Suprapubic skin (tissue), 4 donors: Measurements from ENCODE around the gene OPA3. TPM values are rescaled to one million over a fixed set of nuclear protein-coding genes. Genes with fewer than 3 reads are reported as not detected.
A peak's percentile ranks its signal among the peaks of the same experiment; 100 is the strongest.

Experiments used
- DNase-seq, 2 donors: peaks; one replicate each; pipeline ENCODE4 v3.0.0-alpha.2; 2019; ENCODE audit warnings: low spot score in 2 of 2
- H3K27ac ChIP-seq: fragments of 200-600 bp; sonication (generic); one replicate; pipeline ENCODE4 v1.5.1; 2019
- H3K27me3 ChIP-seq: fragments of 200-600 bp; sonication (generic); one replicate; pipeline ENCODE4 v1.5.1; 2019
- H3K36me3 ChIP-seq: fragments of 200-600 bp; sonication (generic); one replicate; pipeline ENCODE4 v1.5.1; 2019
- H3K4me1 ChIP-seq: fragments of 200-600 bp; sonication (generic); one replicate; pipeline ENCODE4 v1.5.1; 2019
- H3K4me3 ChIP-seq: fragments of 200-600 bp; sonication (generic); one replicate; pipeline ENCODE4 v1.5.1; 2019; ENCODE audit warnings: mild to moderate bottlenecking
- H3K9me3 ChIP-seq: fragments of 200-600 bp; sonication (generic); one replicate; pipeline ENCODE4 v1.5.1; 2019
- EP300 ChIP-seq: sonication (generic); formaldehyde crosslinking; IDR thresholded peaks from one replicate; pipeline ENCODE4 v1.6.1; 2017; ENCODE audit warnings: antibody characterized with exemption
- POLR2A ChIP-seq, 2 donors: fragments of 450-650 bp; IDR thresholded peaks; one replicate each; pipeline ENCODE4 v1.6.1; 2017; ENCODE audit warnings: antibody characterized with exemption in 2 of 2, mild to moderate bottlenecking in 2 of 2, moderate library complexity in 2 of 2
- POLR2AphosphoS5 ChIP-seq, 3 donors: sonication (generic); formaldehyde crosslinking; IDR thresholded peaks; one replicate each; pipeline ENCODE4 v1.6.1; 2017; ENCODE audit warnings: antibody characterized with exemption in 3 of 3
- WGBS: methylation state at CpG from one replicate; pipeline ENCODE4 v1.1.5; 2018; 5-methylcytosine and 5-hydroxymethylcytosine counted together
- total RNA-seq, 4 donors: library from RNA; depleted of rRNA; stranded (reverse); fragments of >200 nt; gene quantifications; one replicate each; pipeline ENCODE4 v1.1.0, GENCODE V29; 2016
- TF ChIP-seq, protein P1 (sequence below), 2 donors: fragments of 200-600 bp in 1 of 2; fragments of 450-650 bp in 1 of 2; sonication (generic) in 1 of 2; IDR thresholded peaks; one replicate each; pipeline ENCODE4 v1.5.1; 2016 to 2019; ENCODE audit warnings: antibody characterized with exemption in 2 of 2, mild to moderate bottlenecking in 1 of 2, moderate library complexity in 1 of 2

Gene OPA3
- total RNA-seq, 4 donors from 2014 or later, result 13.8 to 25.6 (median 22.5) TPM

DNA sequence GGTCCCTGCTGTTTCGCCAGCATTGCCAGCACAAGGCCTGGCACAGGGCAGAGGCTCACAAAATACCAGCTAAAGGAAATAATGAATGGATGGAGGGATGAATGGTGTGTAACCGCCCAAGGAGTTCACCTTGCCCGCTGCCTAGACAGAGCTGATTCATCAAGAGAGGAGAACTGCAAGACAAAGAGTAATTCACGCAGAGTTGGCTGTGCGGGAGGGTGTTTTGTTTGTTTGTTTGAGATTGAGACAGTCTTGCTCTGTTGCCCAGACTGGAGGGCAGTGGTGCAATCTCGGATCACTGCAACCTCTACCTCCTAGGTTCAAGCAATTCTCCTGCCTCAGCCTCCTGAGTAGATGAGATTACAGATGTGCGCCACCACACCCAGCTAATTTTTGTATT lies 3.0 kb downstream of the OPA3 start:
- Histone ChIP-seq H3K27ac (no peak overlapping the region), H3K4me1 (peaks cover 41% of the 10 kb centered on the region), H3K27me3 (no peaks in the 10 kb centered on the region), H3K9me3 (no peaks in the 10 kb centered on the region), H3K36me3 (no peaks in the 10 kb centered on the region), H3K4me3 (no peak overlapping the region)
- TF ChIP-seq, protein P1, sequence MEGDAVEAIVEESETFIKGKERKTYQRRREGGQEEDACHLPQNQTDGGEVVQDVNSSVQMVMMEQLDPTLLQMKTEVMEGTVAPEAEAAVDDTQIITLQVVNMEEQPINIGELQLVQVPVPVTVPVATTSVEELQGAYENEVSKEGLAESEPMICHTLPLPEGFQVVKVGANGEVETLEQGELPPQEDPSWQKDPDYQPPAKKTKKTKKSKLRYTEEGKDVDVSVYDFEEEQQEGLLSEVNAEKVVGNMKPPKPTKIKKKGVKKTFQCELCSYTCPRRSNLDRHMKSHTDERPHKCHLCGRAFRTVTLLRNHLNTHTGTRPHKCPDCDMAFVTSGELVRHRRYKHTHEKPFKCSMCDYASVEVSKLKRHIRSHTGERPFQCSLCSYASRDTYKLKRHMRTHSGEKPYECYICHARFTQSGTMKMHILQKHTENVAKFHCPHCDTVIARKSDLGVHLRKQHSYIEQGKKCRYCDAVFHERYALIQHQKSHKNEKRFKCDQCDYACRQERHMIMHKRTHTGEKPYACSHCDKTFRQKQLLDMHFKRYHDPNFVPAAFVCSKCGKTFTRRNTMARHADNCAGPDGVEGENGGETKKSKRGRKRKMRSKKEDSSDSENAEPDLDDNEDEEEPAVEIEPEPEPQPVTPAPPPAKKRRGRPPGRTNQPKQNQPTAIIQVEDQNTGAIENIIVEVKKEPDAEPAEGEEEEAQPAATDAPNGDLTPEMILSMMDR (IDR thresholded peaks at IDR 0.05), result no peak
- TF ChIP-seq EP300 (no peak), POLR2A (IDR thresholded peaks at IDR 0.05) (no peak), POLR2AphosphoS5 (IDR thresholded peaks at IDR 0.05) (no peak)
- 89% methylated on average over 7 of the region's 7 CpGs for WGBS
- DNase-seq, result no peak

DNA sequence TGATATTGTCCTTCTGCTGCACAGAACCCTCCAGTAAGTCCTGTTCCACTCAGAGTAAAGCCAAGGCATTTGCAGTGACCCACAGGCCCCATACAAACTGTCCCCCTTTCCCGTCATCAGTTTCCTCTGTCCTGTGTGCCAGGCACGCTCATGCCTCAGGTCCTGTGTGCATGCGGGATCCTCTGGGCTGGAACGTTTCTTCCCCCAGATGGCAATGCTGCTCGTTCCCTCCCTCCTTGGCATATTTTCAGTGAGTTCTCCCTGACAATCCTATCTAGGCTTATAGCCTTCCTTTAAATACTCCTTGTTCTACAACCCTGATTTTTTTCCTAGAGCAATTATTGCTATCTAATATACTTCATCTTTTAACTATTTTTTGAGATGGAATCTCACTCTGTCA lies 5.7 kb downstream of the OPA3 start:
- no peaks in the 10 kb centered on the region for H3K36me3 ChIP-seq
- no peak overlapping the region for H3K4me3 ChIP-seq
- no peaks in the 10 kb centered on the region for H3K9me3 ChIP-seq
- TF ChIP-seq, protein P1 (IDR thresholded peaks at IDR 0.05), result no peak
- no peak for TF ChIP-seq EP300
- no peak for TF ChIP-seq POLR2A (IDR thresholded peaks at IDR 0.05)
- TF ChIP-seq POLR2AphosphoS5 (IDR thresholded peaks at IDR 0.05), result no peak
- WGBS, result 33% methylated on average over 5 of the region's 5 CpGs
- DNase-seq, result no peak
- no peaks in the 10 kb centered on the region for H3K27me3 ChIP-seq
- peak overlapping the region; percentile 66 for H3K27ac ChIP-seq
- H3K4me1 ChIP-seq, result peaks cover 40% of the 10 kb centered on the region

DNA sequence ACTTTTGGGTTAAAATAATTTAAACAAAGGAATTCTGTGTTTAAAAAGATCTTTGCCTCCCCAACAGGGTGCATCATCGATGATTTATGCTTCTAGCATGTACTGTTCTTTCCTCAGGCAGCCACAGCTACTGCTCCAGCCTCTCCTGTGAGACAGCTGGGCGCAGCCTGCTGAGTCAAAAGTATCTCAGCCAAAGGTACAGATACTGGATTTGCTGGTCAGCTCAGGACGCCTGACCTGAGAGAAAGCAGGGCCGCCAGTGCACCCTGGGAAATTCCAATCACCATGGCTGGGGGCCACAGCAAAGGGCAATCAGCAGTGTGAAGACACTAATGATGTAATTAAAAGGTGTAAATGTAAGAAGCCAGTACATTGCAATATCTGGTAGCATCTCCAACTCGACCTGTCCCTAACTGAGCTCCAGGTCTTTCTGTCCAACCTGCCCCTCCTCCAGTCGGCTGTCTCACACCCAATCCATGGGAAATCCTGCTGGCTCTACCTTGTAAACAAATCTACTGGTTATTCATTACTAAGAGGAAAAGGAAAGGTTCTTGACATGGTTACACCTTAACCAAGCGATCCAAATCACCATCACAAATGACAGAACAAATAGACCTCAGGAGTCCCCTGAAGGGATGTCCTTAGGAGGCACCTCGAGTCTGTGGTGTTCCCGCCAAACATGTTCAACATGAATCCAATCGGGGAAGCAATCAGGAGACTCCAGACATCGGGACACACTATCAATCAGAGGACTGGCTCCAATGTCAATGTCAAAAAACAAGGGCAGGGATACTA lies 7.3 kb downstream of the OPA3 start:
- no peak overlapping the region for H3K4me3 ChIP-seq
- WGBS, result 41% methylated on average over 11 of the region's 11 CpGs
- no peak for DNase-seq
- TF ChIP-seq, protein P1 (IDR thresholded peaks at IDR 0.05), result no peak
- TF ChIP-seq POLR2A (IDR thresholded peaks at IDR 0.05), result no peak
- TF ChIP-seq POLR2AphosphoS5 (IDR thresholded peaks at IDR 0.05), result no peak
- TF ChIP-seq EP300, result no peak
- H3K36me3 ChIP-seq, result no peaks in the 10 kb centered on the region
- H3K27ac ChIP-seq, result peak overlapping the region; percentile 66
- H3K27me3 ChIP-seq, result no peaks in the 10 kb centered on the region
- no peaks in the 10 kb centered on the region for H3K9me3 ChIP-seq
- peaks cover 33% of the 10 kb centered on the region for H3K4me1 ChIP-seq

DNA sequence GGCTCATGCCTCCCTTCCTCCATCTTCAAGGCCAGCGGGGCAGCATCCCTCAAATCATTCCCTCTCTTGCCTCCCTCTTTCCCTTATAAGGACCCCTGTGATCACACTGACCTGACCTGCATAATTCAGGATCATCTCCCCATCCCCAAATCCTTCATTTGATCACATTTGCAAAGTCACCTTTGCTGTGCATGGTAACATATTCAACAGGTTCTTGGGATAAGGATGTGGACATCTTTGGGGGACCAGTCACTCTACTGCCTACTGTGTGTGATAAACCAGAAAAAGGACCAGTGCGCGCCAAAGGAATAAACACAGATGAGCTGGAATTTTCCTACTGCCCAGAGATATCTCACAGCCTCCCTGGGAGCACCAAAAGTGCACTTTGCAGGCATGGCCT lies 7.9 kb downstream of the OPA3 start:
- TF ChIP-seq, protein P1 (IDR thresholded peaks at IDR 0.05), result no peak
- TF ChIP-seq POLR2A (IDR thresholded peaks at IDR 0.05), result no peak
- no peak for TF ChIP-seq EP300
- no peak for TF ChIP-seq POLR2AphosphoS5 (IDR thresholded peaks at IDR 0.05)
- WGBS, result 68% methylated on average over 3 of the region's 3 CpGs
- DNase-seq, result no peak
- H3K27me3 ChIP-seq, result no peaks in the 10 kb centered on the region
- H3K27ac ChIP-seq, result peak overlapping the region; percentile 66
- no peaks in the 10 kb centered on the region for H3K9me3 ChIP-seq
- H3K4me3 ChIP-seq, result no peak overlapping the region
- H3K36me3 ChIP-seq, result no peaks in the 10 kb centered on the region
- H3K4me1 ChIP-seq, result peaks cover 31% of the 10 kb centered on the region

DNA sequence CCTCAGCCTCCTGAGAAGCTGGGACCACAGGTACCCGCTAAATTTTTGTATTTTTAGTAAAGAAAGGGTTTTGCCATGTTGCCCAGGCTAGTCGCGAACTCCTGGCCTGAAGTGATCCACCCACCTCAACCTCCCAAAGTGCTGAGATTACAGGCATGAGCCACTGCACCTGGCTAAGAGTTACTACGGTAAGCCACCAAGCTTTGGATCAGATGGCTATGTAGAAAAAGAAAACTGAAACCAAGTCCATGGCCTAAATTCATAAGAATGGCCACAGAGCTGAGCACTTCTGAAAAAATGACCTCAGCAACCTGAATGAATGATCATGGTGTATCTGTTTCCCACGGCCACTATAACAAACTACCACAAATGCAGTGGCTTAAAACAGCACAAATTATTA lies 9.4 kb downstream of the OPA3 start:
- Histone ChIP-seq H3K4me1 (peaks cover 29% of the 10 kb centered on the region), H3K9me3 (no peaks in the 10 kb centered on the region), H3K27ac (no peak overlapping the region), H3K27me3 (no peaks in the 10 kb centered on the region), H3K36me3 (no peaks in the 10 kb centered on the region), H3K4me3 (no peak overlapping the region)
- no peak for TF ChIP-seq POLR2AphosphoS5 (IDR thresholded peaks at IDR 0.05)
- TF ChIP-seq, protein P1 (IDR thresholded peaks at IDR 0.05), result no peak
- no peak for TF ChIP-seq EP300
- no peak for TF ChIP-seq POLR2A (IDR thresholded peaks at IDR 0.05)
- no peak for DNase-seq
- WGBS, result 92% methylated on average over 5 of the region's 5 CpGs
